Hippocampal formation (tissue), 2 donors: ENCODE data around the gene ZNF740.
"Not testable (repeated sequence)": the region's sequence is repeated elsewhere in the genome, so short reads cannot be mapped to it uniquely, and the experiment has no call there.

Source experiments
- DNase-seq, 2 donors: peaks; one replicate each; lab custom pipeline; 2025; lab: John Stamatoyannopoulos, UW

The ZNF740 gene

GRCh38 chr12:53173085-53173715 is 7.3 kb upstream of the ZNF740 start:
- DNase-seq: no peak

GRCh38 chr12:53174881-53175491 is 5.5 kb upstream of the ZNF740 start:
- no peak for DNase-seq

GRCh38 chr12:53176750-53177149 is 3.8 kb upstream of the ZNF740 start:
- DNase-seq: no peak

DNA sequence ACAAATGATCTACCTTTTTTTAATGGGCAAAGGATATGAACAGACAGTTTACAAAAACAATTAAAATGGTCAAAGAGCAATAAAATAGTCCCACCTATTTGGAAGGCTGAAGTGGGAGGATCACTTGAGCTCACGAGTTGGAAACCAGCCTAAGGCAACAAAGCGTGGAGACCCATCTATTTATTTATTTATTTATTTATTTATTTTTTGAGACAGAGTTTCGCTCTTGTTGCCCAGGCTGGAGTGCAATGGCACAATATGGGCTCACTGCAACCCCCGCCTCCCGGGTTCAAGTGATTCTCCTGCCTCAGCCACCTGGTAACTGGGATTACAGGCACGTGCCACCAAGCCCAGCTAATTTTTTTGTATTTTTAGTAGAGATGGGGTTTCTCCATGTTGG is 3.1 kb upstream of the ZNF740 start:
- not testable (repeated sequence) for DNase-seq

- not testable (repeated sequence) for DNase-seq
Observed at GRCh38 chr12:53178803-53179202, 1.7 kb upstream of the ZNF740 start.

DNA sequence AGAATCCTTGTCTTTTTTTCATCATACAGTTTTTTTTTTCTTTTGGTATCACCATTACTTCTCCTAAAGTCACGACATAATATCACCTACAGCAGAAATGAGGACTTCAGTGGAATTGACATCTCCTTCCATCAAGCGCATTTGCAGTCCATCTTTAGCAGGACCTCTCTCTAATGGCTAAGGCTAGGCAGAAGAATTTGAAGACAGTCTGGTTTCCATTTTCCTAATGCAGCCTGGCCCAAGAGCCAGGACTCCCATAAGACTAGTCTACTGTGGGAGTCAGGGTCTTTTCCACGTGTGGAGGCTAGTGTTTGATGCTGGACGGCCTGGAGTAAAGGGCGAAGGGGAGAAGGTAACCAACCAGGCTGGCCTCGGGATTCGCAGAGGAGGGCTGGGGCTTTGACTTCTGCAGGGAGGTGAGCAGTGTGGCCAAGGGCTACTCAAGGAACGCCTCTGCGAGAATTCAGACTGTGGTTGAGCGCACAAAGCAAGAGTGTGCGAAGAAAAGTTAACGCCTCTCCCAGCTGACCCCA is 769 bp upstream of the ZNF740 start:
- peak in 1 of 2 donors; percentile 56 for DNase-seq

DNA sequence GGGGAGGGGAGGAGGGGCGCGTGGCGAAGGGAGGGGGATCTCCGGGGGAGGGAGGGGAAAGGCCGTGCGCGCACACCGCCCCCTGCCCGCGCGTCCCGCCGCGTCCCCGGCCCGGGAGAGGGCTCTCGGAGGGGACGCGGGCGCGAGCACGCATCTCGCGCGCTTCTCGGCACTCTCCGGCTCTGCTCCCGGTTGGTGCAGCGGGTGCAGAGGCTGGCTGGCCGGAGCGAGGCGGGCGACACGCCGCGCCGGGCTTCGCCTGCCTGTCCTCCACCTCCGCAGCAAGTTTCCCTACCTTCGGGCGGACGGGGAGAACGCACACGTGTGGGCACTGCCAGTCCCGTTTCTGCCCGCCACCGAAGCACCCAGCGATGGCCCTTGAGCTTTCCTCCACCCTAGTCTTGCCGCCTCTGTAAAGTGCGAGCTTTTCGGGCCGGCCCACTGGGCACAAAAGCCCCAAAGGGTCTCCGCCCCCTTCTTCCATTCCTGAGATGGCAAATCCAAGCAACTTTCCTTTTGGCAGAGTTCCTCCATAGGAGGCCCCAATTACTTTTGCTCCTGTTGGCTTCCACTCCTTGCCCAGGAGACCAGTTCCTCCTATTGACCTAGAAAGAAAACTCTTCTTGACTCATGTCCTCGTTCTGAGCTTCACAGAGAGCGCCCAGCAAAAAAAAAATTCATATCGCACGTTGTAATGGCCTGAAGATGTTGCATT is 566 bp downstream of the ZNF740 start:
- peak; percentile 63 to 88 for DNase-seq

DNA sequence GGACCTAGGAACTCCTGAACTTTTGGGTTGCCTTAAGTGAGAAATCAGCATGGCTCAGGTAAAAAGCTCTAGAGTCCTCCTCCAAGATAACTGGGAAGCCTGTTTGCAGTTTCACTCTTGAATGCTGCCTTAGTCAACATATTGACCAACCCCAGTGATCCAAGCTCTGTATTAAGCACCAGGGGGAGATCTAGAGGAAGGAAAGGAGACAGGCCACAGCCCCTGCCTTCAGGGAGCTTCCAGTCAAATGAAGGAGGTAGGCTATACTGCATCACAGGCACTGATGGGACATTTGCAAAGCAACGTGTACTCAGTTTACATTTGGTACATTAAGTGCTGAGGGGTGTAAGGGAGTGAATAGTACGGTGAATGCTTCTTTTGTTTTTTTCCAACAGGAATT is 1.4 kb downstream of the ZNF740 start:
- DNase-seq: no peak

- no peak for DNase-seq
Observed at GRCh38 chr12:53182903-53183302, 2.4 kb downstream of the ZNF740 start.

- no peak for DNase-seq
Observed at GRCh38 chr12:53184828-53185227, 4.3 kb downstream of the ZNF740 start.

GRCh38 chr12:53185582-53186153 is 5.1 kb downstream of the ZNF740 start:
- DNase-seq: no peak

DNA sequence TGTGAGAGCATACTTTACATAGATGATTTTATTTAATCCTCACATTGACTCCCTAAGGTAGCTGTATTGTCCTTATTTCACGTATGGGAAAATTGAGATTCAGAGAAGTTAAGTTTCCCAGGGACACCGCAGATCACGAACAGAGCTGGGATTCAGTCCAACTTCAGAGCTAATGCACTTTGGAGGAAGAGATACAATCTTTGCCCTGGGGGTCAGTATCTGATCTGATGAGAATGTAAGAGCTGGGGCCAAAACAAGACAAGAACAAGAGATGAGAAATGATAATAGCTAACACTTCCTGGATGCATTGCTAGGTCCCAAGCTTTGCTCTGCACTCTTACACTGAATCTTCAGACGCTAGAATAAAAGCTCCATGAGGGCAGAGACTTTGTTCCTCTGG is 6.2 kb downstream of the ZNF740 start:
- DNase-seq: no peak

- DNase-seq: no peak
Observed at GRCh38 chr12:53187145-53187899, 6.8 kb downstream of the ZNF740 start.

GRCh38 chr12:53190108-53190729 is 9.7 kb downstream of the ZNF740 start:
- no peak for DNase-seq

GRCh38 chr12:53191096-53191884 is 10.8 kb downstream of the ZNF740 start:
- no peak for DNase-seq

DNA sequence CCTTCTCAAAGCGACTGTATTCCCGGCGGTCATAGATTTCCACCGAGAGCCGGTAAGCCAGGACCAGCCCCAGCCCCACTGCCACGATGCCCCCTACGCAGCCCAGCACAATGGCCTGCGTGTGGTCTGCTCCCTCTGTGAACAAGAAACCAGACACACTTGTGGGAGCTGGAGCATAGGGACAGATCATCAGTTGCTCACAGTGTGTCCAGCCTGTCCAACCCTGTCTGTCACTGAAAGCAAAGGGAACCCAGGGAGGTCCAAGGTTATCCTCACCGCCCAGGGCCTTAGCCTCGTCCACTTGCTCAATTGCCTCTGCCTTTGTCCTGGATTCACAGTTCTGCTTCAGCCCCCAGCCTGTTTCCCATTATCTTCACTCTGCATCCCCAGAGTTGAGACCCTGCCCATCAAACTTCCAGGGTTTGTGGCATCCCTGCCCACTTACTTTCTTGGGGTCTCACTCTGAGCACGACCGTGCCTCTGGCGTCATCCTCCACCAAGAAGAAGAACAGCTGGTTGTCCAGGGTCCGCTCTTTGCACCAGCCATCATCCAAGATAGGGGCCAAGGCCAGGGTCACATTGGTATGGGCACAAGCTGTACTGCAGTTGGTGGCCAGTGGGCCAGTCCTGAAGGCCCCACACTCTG is 11.5 kb downstream of the ZNF740 start:
- DNase-seq: no peak

DNA sequence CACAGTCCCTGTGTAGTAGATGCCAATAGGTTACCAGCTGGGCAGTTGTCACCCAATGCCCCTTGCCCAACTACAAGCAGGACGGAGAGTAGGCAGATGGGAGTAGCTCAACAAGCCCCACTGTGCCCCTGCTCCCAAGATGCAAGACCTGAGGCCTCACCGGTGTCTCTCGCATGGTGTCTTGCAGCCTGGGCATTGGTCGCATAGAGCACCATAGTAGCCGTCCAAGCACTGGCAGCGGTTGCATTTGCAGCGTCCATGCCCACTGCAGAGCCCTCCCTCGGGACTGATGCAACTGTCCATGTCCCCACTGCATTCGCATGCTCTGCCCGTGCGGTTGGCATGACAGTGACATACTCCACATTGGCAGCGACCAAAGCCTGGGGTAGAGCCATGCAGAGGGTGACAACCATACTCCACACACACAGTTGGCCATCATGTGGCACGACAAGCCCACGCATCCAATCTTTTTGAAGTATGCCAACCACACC is 12.1 kb downstream of the ZNF740 start:
- DNase-seq: no peak

- no peak for DNase-seq
Observed at GRCh38 chr12:53193040-53193439, 12.5 kb downstream of the ZNF740 start.

- DNase-seq: no peak
Observed at GRCh38 chr12:53193985-53194716, 13.6 kb downstream of the ZNF740 start.
